ENCODE measurements around the gene SHISAL2B. TPM values are rescaled to one million over a fixed set of nuclear protein-coding genes. Genes with fewer than 3 reads are reported as not detected.
"Not testable (repeated sequence)": the region's sequence is repeated elsewhere in the genome, so short reads cannot be mapped to it uniquely, and the experiment has no call there.

SHISAL2B gene
- total RNA-seq, 4 donors from 2014 or later: not detected

DNA sequence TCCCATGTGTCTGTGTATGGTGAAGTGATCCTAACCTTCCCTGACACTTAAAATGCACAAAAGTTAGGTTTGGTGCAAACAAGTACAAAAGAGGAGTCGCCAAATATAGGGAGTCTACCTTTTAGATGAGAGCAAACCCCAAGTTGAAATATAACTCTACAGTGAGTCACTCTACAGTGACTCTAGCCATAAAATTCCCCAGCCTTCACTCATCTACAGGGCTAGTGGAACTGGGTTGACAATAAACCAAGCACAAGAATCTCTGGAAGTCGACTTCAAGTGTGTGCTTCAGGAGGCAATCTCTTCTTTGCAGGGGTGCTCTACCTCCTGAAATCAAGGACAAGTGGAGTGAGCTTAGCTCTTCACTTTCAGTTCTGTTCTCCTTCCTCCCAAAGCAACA is 3.3 kb downstream of the SHISAL2B start:
- H3K9me3 ChIP-seq: no peaks in the 10 kb centered on the region
- H3K4me1 ChIP-seq: peaks cover 0 to 8% (median 6%) of the 10 kb centered on the region in 4 donors
- no peak for DNase-seq
- no peaks in the 10 kb centered on the region for H3K36me3 ChIP-seq
- intact Hi-C loops (cut with DNase I; ENCODE audit: low total_unique reads) (no loop called here), in situ Hi-C loops (cut with MboI; ENCODE audit: low pct_ligation_motif_present in 1 of 4, low pct_unique_long_range_greater_than_20kb in 1 of 4, low sequenced_read_pairs in 3 of 4) (no loop called here)
- no peak overlapping the region for H3K4me3 ChIP-seq
- TF ChIP-seq, protein P1, sequence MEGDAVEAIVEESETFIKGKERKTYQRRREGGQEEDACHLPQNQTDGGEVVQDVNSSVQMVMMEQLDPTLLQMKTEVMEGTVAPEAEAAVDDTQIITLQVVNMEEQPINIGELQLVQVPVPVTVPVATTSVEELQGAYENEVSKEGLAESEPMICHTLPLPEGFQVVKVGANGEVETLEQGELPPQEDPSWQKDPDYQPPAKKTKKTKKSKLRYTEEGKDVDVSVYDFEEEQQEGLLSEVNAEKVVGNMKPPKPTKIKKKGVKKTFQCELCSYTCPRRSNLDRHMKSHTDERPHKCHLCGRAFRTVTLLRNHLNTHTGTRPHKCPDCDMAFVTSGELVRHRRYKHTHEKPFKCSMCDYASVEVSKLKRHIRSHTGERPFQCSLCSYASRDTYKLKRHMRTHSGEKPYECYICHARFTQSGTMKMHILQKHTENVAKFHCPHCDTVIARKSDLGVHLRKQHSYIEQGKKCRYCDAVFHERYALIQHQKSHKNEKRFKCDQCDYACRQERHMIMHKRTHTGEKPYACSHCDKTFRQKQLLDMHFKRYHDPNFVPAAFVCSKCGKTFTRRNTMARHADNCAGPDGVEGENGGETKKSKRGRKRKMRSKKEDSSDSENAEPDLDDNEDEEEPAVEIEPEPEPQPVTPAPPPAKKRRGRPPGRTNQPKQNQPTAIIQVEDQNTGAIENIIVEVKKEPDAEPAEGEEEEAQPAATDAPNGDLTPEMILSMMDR (IDR thresholded peaks at IDR 0.05): no peak
- no peak for TF ChIP-seq POLR2AphosphoS5 (IDR thresholded peaks at IDR 0.05)
- TF ChIP-seq POLR2A (IDR thresholded peaks at IDR 0.05): no peak
- peaks cover 38% of the 10 kb centered on the region for H3K27me3 ChIP-seq
- WGBS, 2 donors (ENCODE audit: low coverage in 1 of 2): 40 to 49% methylated on average over 1 to 2 of the region's 2 CpGs
- no peak overlapping the region for H3K27ac ChIP-seq

DNA sequence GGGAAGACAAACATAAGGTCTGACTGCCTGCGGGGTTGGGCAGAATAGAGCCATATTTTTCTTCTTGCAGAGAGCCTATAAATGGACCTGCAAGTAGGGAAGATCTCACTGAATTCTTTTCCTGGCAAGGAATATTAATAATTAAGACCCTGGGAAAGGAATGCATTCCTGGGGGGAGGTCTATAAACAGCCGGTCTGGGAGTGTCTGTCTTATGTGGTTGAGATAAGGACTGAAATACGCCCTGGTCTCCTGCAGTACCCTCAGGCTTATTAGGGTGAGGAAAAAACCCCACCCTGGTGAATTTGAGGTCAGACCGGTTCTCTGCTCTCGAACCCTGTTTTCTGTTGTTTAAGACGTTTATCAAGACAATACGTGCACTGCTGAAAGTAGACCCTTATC is 6.1 kb downstream of the SHISAL2B start:
- peaks cover 12% of the 10 kb centered on the region for H3K27me3 ChIP-seq
- 85 to 92% methylated on average over 4 to 7 of the region's 7 CpGs for WGBS, 2 donors (ENCODE audit: low coverage in 1 of 2)
- H3K9me3 ChIP-seq; DNase-seq; H3K27ac ChIP-seq; intact Hi-C loops (cut with DNase I; ENCODE audit: low total_unique reads); H3K4me1 ChIP-seq; H3K4me3 ChIP-seq; H3K36me3 ChIP-seq; in situ Hi-C loops (cut with MboI; ENCODE audit: low pct_ligation_motif_present in 1 of 4, low pct_unique_long_range_greater_than_20kb in 1 of 4, low sequenced_read_pairs in 3 of 4): not testable (repeated sequence)

GRCh38 chr5:64700765-64701164 is 10.5 kb downstream of the SHISAL2B start:
- intact Hi-C loops (cut with DNase I; ENCODE audit: low total_unique reads) (no loop called here), in situ Hi-C loops (cut with MboI; ENCODE audit: low pct_ligation_motif_present in 1 of 4, low pct_unique_long_range_greater_than_20kb in 1 of 4, low sequenced_read_pairs in 3 of 4) (no loop called here)
- no peak for DNase-seq
- no peak overlapping the region for H3K4me3 ChIP-seq
- no peaks in the 10 kb centered on the region for H3K36me3 ChIP-seq
- TF ChIP-seq EP300 (IDR thresholded peaks at IDR 0.05; ENCODE audit: low read depth): no peak
- no peaks in the 10 kb centered on the region for H3K27me3 ChIP-seq
- no peak overlapping the region for H3K27ac ChIP-seq
- H3K4me1 ChIP-seq: no peaks in the 10 kb centered on the region
- no peaks in the 10 kb centered on the region for H3K9me3 ChIP-seq
- 88% methylated on average over 4 of the region's 4 CpGs; no CpG with 5 or more reads in 1 of the 2 donors for WGBS, 2 donors (ENCODE audit: low coverage in 1 of 2)

GRCh38 chr5:64706074-64706473 is 15.8 kb downstream of the SHISAL2B start:
- intact Hi-C loops (cut with DNase I; ENCODE audit: low total_unique reads); DNase-seq; H3K27me3 ChIP-seq; H3K9me3 ChIP-seq; H3K4me3 ChIP-seq; in situ Hi-C loops (cut with MboI; ENCODE audit: low pct_ligation_motif_present in 1 of 4, low pct_unique_long_range_greater_than_20kb in 1 of 4, low sequenced_read_pairs in 3 of 4); H3K4me1 ChIP-seq; H3K36me3 ChIP-seq; H3K27ac ChIP-seq: not testable (repeated sequence)
- WGBS, 2 donors (ENCODE audit: low coverage in 1 of 2): 31 to 43% methylated on average over 2 of the region's 2 CpGs

- Histone ChIP-seq H3K27me3 (peaks cover 4% of the 10 kb centered on the region), H3K27ac (no peak overlapping the region), H3K36me3 (no peaks in the 10 kb centered on the region), H3K4me3 (no peak overlapping the region), H3K9me3 (no peaks in the 10 kb centered on the region), H3K4me1 (no peaks in the 10 kb centered on the region)
- intact Hi-C loops (cut with DNase I; ENCODE audit: low total_unique reads): no loop called here
- no peak for DNase-seq
- TF ChIP-seq EP300 (IDR thresholded peaks at IDR 0.05; ENCODE audit: low read depth): no peak
- no peak for TF ChIP-seq POLR2A (IDR thresholded peaks at IDR 0.05)
- 90 to 95% methylated on average over 2 of the region's 2 CpGs for WGBS, 2 donors (ENCODE audit: low coverage in 1 of 2)
- in situ Hi-C loops (cut with MboI; ENCODE audit: low pct_ligation_motif_present in 1 of 4, low pct_unique_long_range_greater_than_20kb in 1 of 4, low sequenced_read_pairs in 3 of 4): no loop called here
These were observed 16.9 kb downstream of the SHISAL2B start for GRCh38 chr5:64707191-64707590.

GRCh38 chr5:64714495-64714894 is 24.2 kb downstream of the SHISAL2B start:
- in situ Hi-C loops (cut with MboI; ENCODE audit: low pct_ligation_motif_present in 1 of 4, low pct_unique_long_range_greater_than_20kb in 1 of 4, low sequenced_read_pairs in 3 of 4); H3K4me3 ChIP-seq; H3K9me3 ChIP-seq; H3K36me3 ChIP-seq; DNase-seq; H3K4me1 ChIP-seq; intact Hi-C loops (cut with DNase I; ENCODE audit: low total_unique reads); H3K27ac ChIP-seq; H3K27me3 ChIP-seq: not testable (repeated sequence)
- WGBS, 2 donors (ENCODE audit: low coverage in 1 of 2): 66% methylated on average over 14 of the region's 16 CpGs; no CpG with 5 or more reads in 1 of the 2 donors

DNA sequence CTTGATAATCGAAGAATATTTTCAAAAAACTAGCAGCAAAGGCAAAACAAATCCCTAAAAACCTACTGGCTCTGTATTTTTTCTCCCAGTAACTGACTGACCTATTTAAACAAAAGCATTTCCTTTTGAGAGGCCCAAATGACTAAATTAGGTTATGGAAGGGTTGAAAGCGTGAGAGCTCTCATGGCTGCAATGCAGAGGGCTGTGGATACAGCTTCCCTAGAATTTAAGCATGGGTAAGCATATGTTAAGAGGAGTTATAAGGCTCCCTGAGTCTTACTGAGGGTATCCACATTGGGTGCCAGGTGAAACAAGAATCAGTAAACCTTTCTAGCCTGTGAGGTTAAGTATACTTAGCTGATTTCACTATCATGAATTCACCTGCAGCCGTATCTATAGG is 32.3 kb downstream of the SHISAL2B start:
- 60 to 97% methylated on average over 3 of the region's 3 CpGs for WGBS, 2 donors (ENCODE audit: low coverage in 1 of 2)
- no peak for DNase-seq
- Histone ChIP-seq H3K27me3 (no peaks in the 10 kb centered on the region), H3K36me3 (peaks cover 0 to 38% (median 12%) of the 10 kb centered on the region in 4 donors), H3K4me3 (no peak overlapping the region), H3K4me1 (no peaks in the 10 kb centered on the region), H3K9me3 (no peaks in the 10 kb centered on the region), H3K27ac (no peak overlapping the region)
- in situ Hi-C loops (cut with MboI; ENCODE audit: low pct_ligation_motif_present in 1 of 4, low pct_unique_long_range_greater_than_20kb in 1 of 4, low sequenced_read_pairs in 3 of 4): no loop called here
- TF ChIP-seq POLR2AphosphoS5 (IDR thresholded peaks at IDR 0.05): no peak
- TF ChIP-seq, protein P1 (IDR thresholded peaks at IDR 0.05): no peak
- no peak for TF ChIP-seq EP300 (IDR thresholded peaks at IDR 0.05; ENCODE audit: low read depth)
- no peak for TF ChIP-seq POLR2A (IDR thresholded peaks at IDR 0.05)
- intact Hi-C loops (cut with DNase I; ENCODE audit: low total_unique reads): no loop called here
